Measurements from ENCODE around the gene NGDN. TPM values are rescaled to one million over a fixed set of nuclear protein-coding genes. Genes with fewer than 3 reads are reported as not detected.

The NGDN gene
- total and polyA plus RNA-seq, 2 donors (not counting 3 experiments of a cell fraction or from before 2014, with no cell fraction given), result 25.6 to 36.5 TPM

DNA sequence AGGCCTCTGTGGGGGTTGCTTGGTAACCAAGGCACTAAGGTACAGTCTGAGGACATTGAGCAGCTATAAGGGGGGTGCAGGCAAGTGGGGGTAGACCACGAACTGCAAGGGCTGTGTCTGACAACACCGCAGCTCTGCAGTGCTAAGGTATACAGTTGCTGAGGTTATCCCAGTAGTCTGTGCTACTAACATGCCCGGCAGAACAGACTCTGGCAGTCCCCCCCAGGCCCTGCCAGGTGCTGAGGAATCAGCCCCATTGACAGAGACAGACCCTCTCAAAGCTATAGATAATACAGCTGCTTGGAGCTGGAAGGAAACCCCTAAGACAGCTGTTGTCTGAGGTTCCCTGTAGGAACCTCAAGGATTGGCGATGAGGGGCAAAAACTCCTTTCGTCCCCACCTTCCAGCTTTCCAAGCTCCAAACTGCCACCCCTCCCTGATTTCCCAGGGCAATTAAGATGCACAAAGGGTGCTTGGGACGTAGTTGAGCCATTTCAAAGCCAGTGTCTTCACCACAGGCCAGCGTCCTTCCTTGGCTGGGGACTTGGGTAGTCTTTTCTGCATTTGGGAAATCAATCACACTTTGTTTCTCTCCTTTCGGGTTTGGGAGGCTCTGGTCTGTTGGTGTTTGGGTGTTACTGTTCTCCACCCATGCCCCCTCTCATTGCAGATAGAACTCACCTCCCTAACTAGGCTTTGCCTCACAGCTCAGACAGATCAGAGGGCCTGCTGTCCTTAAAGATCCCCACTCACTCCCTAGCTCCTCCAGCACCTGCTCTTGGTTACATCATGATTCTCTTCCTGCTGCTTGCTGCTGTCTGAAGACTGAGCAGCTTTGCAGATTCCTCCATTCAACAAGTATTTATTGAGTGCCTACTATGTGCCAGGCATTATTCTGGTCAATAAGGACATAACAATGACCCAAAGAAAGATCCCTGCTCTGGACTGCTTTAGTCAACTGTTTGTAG, 32.1 kb upstream of the NGDN start:
- no peak for DNase-seq (ENCODE audit: low read depth, low spot score)
- no peak overlapping the region for H3K4me2 ChIP-seq (ENCODE audit: insufficient read depth, low read length)
- intact Hi-C loops (cut with micrococcal nuclease), result no loop called here
- H3K4me1 ChIP-seq (ENCODE audit: control insufficient read depth, extremely low read depth, insufficient read depth, low read length), result no peaks in the 10 kb centered on the region
- H2AFZ ChIP-seq (ENCODE audit: low read depth, low read length), result no peak overlapping the region
- H3K27ac ChIP-seq (ENCODE audit: insufficient read depth, low read depth, low read length), result no peak overlapping the region
- BruUV-seq (replicated peaks), result no TSS peak
- H3K4me3 ChIP-seq (replicated peaks in 1 of 3; ENCODE audit: insufficient read depth in 1 of 3, low read depth in 1 of 3, low read length in 3 of 3), result no peak overlapping the region
- dilution Hi-C loops (cut with MboI; ENCODE audit: extremely low pct_ligation_motif_present, low sequenced_read_pairs), result no loop called here
- no peaks in the 10 kb centered on the region for H3K79me2 ChIP-seq (ENCODE audit: control insufficient read depth, insufficient read depth, low read length)
- no peak for FAIRE-seq
- TF ChIP-seq, protein P1, sequence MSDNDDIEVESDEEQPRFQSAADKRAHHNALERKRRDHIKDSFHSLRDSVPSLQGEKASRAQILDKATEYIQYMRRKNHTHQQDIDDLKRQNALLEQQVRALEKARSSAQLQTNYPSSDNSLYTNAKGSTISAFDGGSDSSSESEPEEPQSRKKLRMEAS (IDR thresholded peaks at IDR 0.05; ENCODE audit: insufficient read depth, insufficient read length), result no peak
- TF ChIP-seq, protein P2, sequence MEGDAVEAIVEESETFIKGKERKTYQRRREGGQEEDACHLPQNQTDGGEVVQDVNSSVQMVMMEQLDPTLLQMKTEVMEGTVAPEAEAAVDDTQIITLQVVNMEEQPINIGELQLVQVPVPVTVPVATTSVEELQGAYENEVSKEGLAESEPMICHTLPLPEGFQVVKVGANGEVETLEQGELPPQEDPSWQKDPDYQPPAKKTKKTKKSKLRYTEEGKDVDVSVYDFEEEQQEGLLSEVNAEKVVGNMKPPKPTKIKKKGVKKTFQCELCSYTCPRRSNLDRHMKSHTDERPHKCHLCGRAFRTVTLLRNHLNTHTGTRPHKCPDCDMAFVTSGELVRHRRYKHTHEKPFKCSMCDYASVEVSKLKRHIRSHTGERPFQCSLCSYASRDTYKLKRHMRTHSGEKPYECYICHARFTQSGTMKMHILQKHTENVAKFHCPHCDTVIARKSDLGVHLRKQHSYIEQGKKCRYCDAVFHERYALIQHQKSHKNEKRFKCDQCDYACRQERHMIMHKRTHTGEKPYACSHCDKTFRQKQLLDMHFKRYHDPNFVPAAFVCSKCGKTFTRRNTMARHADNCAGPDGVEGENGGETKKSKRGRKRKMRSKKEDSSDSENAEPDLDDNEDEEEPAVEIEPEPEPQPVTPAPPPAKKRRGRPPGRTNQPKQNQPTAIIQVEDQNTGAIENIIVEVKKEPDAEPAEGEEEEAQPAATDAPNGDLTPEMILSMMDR (IDR thresholded peaks at IDR 0.05; ENCODE audit: extremely low read depth in 1 of 2, insufficient read depth in 1 of 2, low read depth in 1 of 2, low read length in 2 of 2), result no peak
- TF ChIP-seq MYC (IDR thresholded peaks at IDR 0.05; ENCODE audit: low read depth, low read length) (no peak), JUN (IDR thresholded peaks at IDR 0.05; ENCODE audit: borderline replicate concordance, insufficient read depth, insufficient read length, low read depth) (no peak), GATA2 (IDR thresholded peaks at IDR 0.05; ENCODE audit: insufficient read depth, insufficient read length, low read depth, low read length) (no peak), POLR2A (IDR thresholded peaks at IDR 0.05; ENCODE audit: low read depth, low read length) (no peak), POLR2AphosphoS5 (IDR thresholded peaks at IDR 0.05; ENCODE audit: insufficient read depth, low read depth, low read length) (no peak), FOS (IDR thresholded peaks at IDR 0.05; ENCODE audit: borderline replicate concordance, insufficient read depth, low read length) (no peak), EZH2 (IDR thresholded peaks at IDR 0.05; ENCODE audit: borderline replicate concordance, low read depth, low read length, severe bottlenecking) (no peak)
- H3K9me1 ChIP-seq (replicated peaks; ENCODE audit: control insufficient read depth, extremely low read depth, insufficient read depth, low read length), result no peaks in the 10 kb centered on the region
- no peaks in the 10 kb centered on the region for H4K20me1 ChIP-seq (replicated peaks; ENCODE audit: control insufficient read depth, extremely low read depth, insufficient read depth, low read length)
- no peaks in the 10 kb centered on the region for H3K36me3 ChIP-seq (ENCODE audit: control insufficient read depth in 2 of 2, extremely low read depth in 1 of 2, insufficient read depth in 2 of 2, low read length in 2 of 2)
- POLR2A ChIA-PET, result no interaction called here
- no peak overlapping the region for H3K9ac ChIP-seq (replicated peaks; ENCODE audit: extremely low read depth, insufficient read depth, low read length)
- H3K27me3 ChIP-seq (ENCODE audit: control insufficient read depth in 2 of 2, insufficient read depth in 2 of 2, low read length in 2 of 2), result no peaks in the 10 kb centered on the region
- H3K9me3 ChIP-seq (replicated peaks; ENCODE audit: control insufficient read depth, insufficient read depth, low read length), result no peaks in the 10 kb centered on the region
- CTCF ChIA-PET, result no interaction called here
